ENCODE data around the gene SLC25A15.
"Not testable (repeated sequence)": the region's sequence is repeated elsewhere in the genome, so short reads cannot be mapped to it uniquely, and the experiment has no call there.

SLC25A15 gene

GRCh38 chr13:40813667-40814454, 24.4 kb downstream of the SLC25A15 start:
- no peak overlapping the region for H2AFZ ChIP-seq (ENCODE audit: low read length, unreplicated experiment)
- no peak overlapping the region for H3K27ac ChIP-seq (ENCODE audit: low read depth, low read length)
- H3K79me2 ChIP-seq (ENCODE audit: control insufficient read depth, insufficient read depth, low read length, unreplicated experiment) = no peaks in the 10 kb centered on the region
- no peak overlapping the region for H3K4me3 ChIP-seq (ENCODE audit: low read depth, low read length)
- no peaks in the 10 kb centered on the region for H3K27me3 ChIP-seq (ENCODE audit: insufficient read depth, low read length)
- H3K36me3 ChIP-seq (ENCODE audit: insufficient read depth, low read length) = no peaks in the 10 kb centered on the region
- no peaks in the 10 kb centered on the region for H3K4me1 ChIP-seq (ENCODE audit: control insufficient read depth, insufficient read depth, low read length, unreplicated experiment)

- H3K4me1 ChIP-seq (ENCODE audit: control insufficient read depth, insufficient read depth, low read length, unreplicated experiment) = no peaks in the 10 kb centered on the region
- no peak overlapping the region for H3K4me3 ChIP-seq (ENCODE audit: low read depth, low read length)
- no peaks in the 10 kb centered on the region for H3K36me3 ChIP-seq (ENCODE audit: insufficient read depth, low read length)
- H3K79me2 ChIP-seq (ENCODE audit: control insufficient read depth, insufficient read depth, low read length, unreplicated experiment) = no peaks in the 10 kb centered on the region
- H3K27ac ChIP-seq (ENCODE audit: low read depth, low read length) = no peak overlapping the region
- no peaks in the 10 kb centered on the region for H3K27me3 ChIP-seq (ENCODE audit: insufficient read depth, low read length)
- H2AFZ ChIP-seq (ENCODE audit: low read length, unreplicated experiment) = no peak overlapping the region
Measured at GRCh38 chr13:40814803-40815202, 25.4 kb downstream of the SLC25A15 start.

- Histone ChIP-seq H3K36me3 (ENCODE audit: insufficient read depth, low read length) (no peaks in the 10 kb centered on the region), H3K27me3 (ENCODE audit: insufficient read depth, low read length) (no peaks in the 10 kb centered on the region), H2AFZ (ENCODE audit: low read length, unreplicated experiment) (no peak overlapping the region), H3K4me3 (ENCODE audit: low read depth, low read length) (no peak overlapping the region), H3K4me1 (ENCODE audit: control insufficient read depth, insufficient read depth, low read length, unreplicated experiment) (no peaks in the 10 kb centered on the region), H3K79me2 (ENCODE audit: control insufficient read depth, insufficient read depth, low read length, unreplicated experiment) (no peaks in the 10 kb centered on the region), H3K27ac (ENCODE audit: low read depth, low read length) (no peak overlapping the region)
Measured at GRCh38 chr13:40818926-40819325, 29.5 kb downstream of the SLC25A15 start.

- Histone ChIP-seq H3K4me1 (ENCODE audit: control insufficient read depth, insufficient read depth, low read length, unreplicated experiment) (no peaks in the 10 kb centered on the region), H3K36me3 (ENCODE audit: insufficient read depth, low read length) (no peaks in the 10 kb centered on the region), H3K4me3 (ENCODE audit: low read depth, low read length) (no peak overlapping the region), H3K27me3 (ENCODE audit: insufficient read depth, low read length) (no peaks in the 10 kb centered on the region), H2AFZ (ENCODE audit: low read length, unreplicated experiment) (no peak overlapping the region), H3K79me2 (ENCODE audit: control insufficient read depth, insufficient read depth, low read length, unreplicated experiment) (no peaks in the 10 kb centered on the region), H3K27ac (ENCODE audit: low read depth, low read length) (no peak overlapping the region)
Measured at GRCh38 chr13:40819797-40820315, 30.4 kb downstream of the SLC25A15 start.

GRCh38 chr13:40839725-40840124, 50.3 kb downstream of the SLC25A15 start:
- H3K4me1 ChIP-seq (ENCODE audit: control insufficient read depth, insufficient read depth, low read length, unreplicated experiment); H3K27me3 ChIP-seq (ENCODE audit: insufficient read depth, low read length); H3K36me3 ChIP-seq (ENCODE audit: insufficient read depth, low read length); H3K27ac ChIP-seq (ENCODE audit: low read depth, low read length); H2AFZ ChIP-seq (ENCODE audit: low read length, unreplicated experiment); H3K4me3 ChIP-seq (ENCODE audit: low read depth, low read length); H3K79me2 ChIP-seq (ENCODE audit: control insufficient read depth, insufficient read depth, low read length, unreplicated experiment): not testable (repeated sequence)

GRCh38 chr13:40840955-40841354, 51.5 kb downstream of the SLC25A15 start:
- H3K27ac ChIP-seq (ENCODE audit: low read depth, low read length); H3K4me1 ChIP-seq (ENCODE audit: control insufficient read depth, insufficient read depth, low read length, unreplicated experiment); H3K27me3 ChIP-seq (ENCODE audit: insufficient read depth, low read length); H2AFZ ChIP-seq (ENCODE audit: low read length, unreplicated experiment); H3K79me2 ChIP-seq (ENCODE audit: control insufficient read depth, insufficient read depth, low read length, unreplicated experiment); H3K36me3 ChIP-seq (ENCODE audit: insufficient read depth, low read length); H3K4me3 ChIP-seq (ENCODE audit: low read depth, low read length): not testable (repeated sequence)
